GM23338 (cell line): ENCODE measurements around the gene OSBPL3. TPM values are rescaled to one million over a fixed set of nuclear protein-coding genes. Genes with fewer than 3 reads are reported as not detected.

Source experiments
- ATAC-seq: fragments of 200-7000 bp; cut with Tn5 transposase; 3 replicates; pipeline ENCODE4 v1.9.1; 2020
- DNase-seq: peaks from one replicate; pipeline ENCODE4 v3.0.0-alpha.2; 2015; ENCODE audit warnings: low spot score
- H2AFZ ChIP-seq: fragments of 200-600 bp; sonication (generic); 2 replicates; pipeline ENCODE4 v1.8.0; 2016; ENCODE audit warnings: antibody characterized with exemption, mild to moderate bottlenecking, moderate library complexity
- H3F3A ChIP-seq: fragments of 200-600 bp; sonication (generic); replicated peaks from 2 replicates; pipeline ENCODE4 v1.8.0; 2017; ENCODE audit warnings: antibody characterized with exemption, mixed run types, low read depth
- H3K27ac ChIP-seq: fragments of 200-600 bp; sonication (generic); 2 replicates; pipeline ENCODE4 v1.6.1; 2016; ENCODE audit warnings: low read depth
- H3K27me3 ChIP-seq: fragments of 200-600 bp; sonication (generic); 2 replicates; pipeline ENCODE4 v1.8.0; 2016; ENCODE audit warnings: mild to moderate bottlenecking, mixed run types, moderate library complexity; ENCODE audit not compliant: insufficient read depth
- H3K36me3 ChIP-seq: fragments of 200-600 bp; sonication (generic); 2 replicates; pipeline ENCODE4 v1.8.0; 2016; ENCODE audit warnings: mild to moderate bottlenecking; ENCODE audit not compliant: insufficient read depth
- H3K4me1 ChIP-seq: fragments of 200-600 bp; sonication (generic); 2 replicates; pipeline ENCODE4 v1.8.0; 2016; ENCODE audit warnings: mild to moderate bottlenecking, moderate library complexity; ENCODE audit not compliant: insufficient read depth
- H3K4me2 ChIP-seq: fragments of 200-600 bp; sonication (generic); 2 replicates; pipeline ENCODE4 v1.7.1; 2017; ENCODE audit warnings: mixed run types
- H3K4me3 ChIP-seq: fragments of 200-600 bp; sonication (generic); 2 replicates; pipeline ENCODE4 v1.6.1; 2016; ENCODE audit warnings: mixed run types
- H3K79me2 ChIP-seq: fragments of 200-600 bp; sonication (generic); replicated peaks from 2 replicates; pipeline ENCODE4 v1.8.0; 2017; ENCODE audit warnings: mild to moderate bottlenecking; ENCODE audit not compliant: insufficient read depth
- H3K9me2 ChIP-seq: fragments of 200-600 bp; sonication (generic); 2 replicates; pipeline ENCODE4 v1.8.0; 2017; ENCODE audit not compliant: insufficient read depth
- H4K20me1 ChIP-seq: fragments of 200-600 bp; sonication (generic); replicated peaks from 2 replicates; pipeline ENCODE4 v1.8.0; 2017; ENCODE audit warnings: mild to moderate bottlenecking; ENCODE audit not compliant: insufficient read depth
- H3K27ac Mint-ChIP-seq: 2 replicates; pipeline ENCODE4 v1.8.0; 2020; ENCODE audit warnings: inconsistent platforms, mild to moderate bottlenecking, moderate library complexity, mixed read lengths
- H3K27me3 Mint-ChIP-seq: 3 replicates; pipeline ENCODE4 v1.8.0; 2022; ENCODE audit warnings: low read depth, mild to moderate bottlenecking, moderate library complexity, mixed read lengths, inconsistent platforms; ENCODE audit not compliant: insufficient read depth, poor library complexity
- H3K36me3 Mint-ChIP-seq: 3 replicates; pipeline ENCODE4 v1.8.0; 2021; ENCODE audit warnings: low read depth, mild to moderate bottlenecking, inconsistent platforms, moderate library complexity, mixed read lengths
- H3K4me1 Mint-ChIP-seq: 3 replicates; pipeline ENCODE4 v1.8.0; 2020; ENCODE audit warnings: mild to moderate bottlenecking, inconsistent platforms, mixed read lengths
- H3K4me3 Mint-ChIP-seq: 3 replicates; pipeline ENCODE4 v1.8.0; 2021; ENCODE audit warnings: moderate library complexity, mild to moderate bottlenecking, inconsistent platforms, mixed read lengths
- H3K9me3 Mint-ChIP-seq: 3 replicates; pipeline ENCODE4 v1.8.0; 2020; ENCODE audit warnings: moderate library complexity, mild to moderate bottlenecking, inconsistent platforms, mixed read lengths
- CREB1 ChIP-seq: fragments of 250-450 bp; sonication (Bioruptor Pico); IDR thresholded peaks from 2 replicates; pipeline ENCODE4 v1.5.0; 2020; ENCODE audit warnings: low read depth, mild to moderate bottlenecking, moderate library complexity
- EZH2 ChIP-seq: fragments of 200-600 bp; sonication (generic); IDR thresholded peaks from one replicate; pipeline ENCODE4 v1.8.0; 2017; ENCODE audit warnings: antibody characterized with exemption, mild to moderate bottlenecking, low read depth; ENCODE audit not compliant: unreplicated experiment
- NANOG ChIP-seq: IDR thresholded peaks from 2 replicates; pipeline ENCODE4 v1.6.1; 2016; ENCODE audit warnings: antibody characterized with exemption, borderline replicate concordance
- STAT1 ChIP-seq: IDR thresholded peaks from one replicate; pipeline ENCODE4 v1.6.1; 2016; ENCODE audit warnings: antibody characterized with exemption; ENCODE audit not compliant: unreplicated experiment
- ZNF331 ChIP-seq: fragments of 250-450 bp; sonication (Bioruptor Pico); IDR thresholded peaks from 2 replicates; pipeline ENCODE4 v1.5.0; 2020; ENCODE audit warnings: low read depth, mild to moderate bottlenecking, moderate library complexity
- polyA plus RNA-seq: library from polyadenylated mRNA; unstranded; fragments of >200 nt; fragmentation: Nextera tagmentation; extraction: Ambion mirVana; gene quantifications from 2 replicates; pipeline ENCODE4 v1.2.1, GENCODE V29; 2016
- total RNA-seq: library from RNA; depleted of rRNA; stranded (reverse); fragments of >200 nt; shearing (Covaris generic); gene quantifications from 2 replicates; pipeline ENCODE4 v1.2.3, GENCODE V29; 2014
- TF ChIP-seq, protein P1 (sequence below): IDR thresholded peaks from one replicate; pipeline ENCODE4 v1.6.1; 2018; ENCODE audit warnings: antibody characterized with exemption; ENCODE audit not compliant: unreplicated experiment
- TF ChIP-seq, protein P2 (sequence below), 2 experiments: fragments of 200-600 bp in 1 of 2; sonication (generic) in 1 of 2; conservative IDR thresholded peaks; 2 replicates each; pipeline versions ENCODE4 v1.5.1 to v1.6.1; 2016 to 2017; ENCODE audit warnings: antibody characterized with exemption in 2 of 2, low read depth in 2 of 2, mild to moderate bottlenecking in 2 of 2, moderate library complexity in 1 of 2
- TF ChIP-seq, protein P3 (sequence below): fragments of 250-450 bp; sonication (Bioruptor Pico); IDR thresholded peaks from 2 replicates; pipeline ENCODE4 v1.5.0; 2020; ENCODE audit warnings: mild to moderate bottlenecking, moderate library complexity

Gene OSBPL3
- total and polyA plus RNA-seq, 2 experiments from 2014 or later, result 7.2 to 15.7 TPM

DNA sequence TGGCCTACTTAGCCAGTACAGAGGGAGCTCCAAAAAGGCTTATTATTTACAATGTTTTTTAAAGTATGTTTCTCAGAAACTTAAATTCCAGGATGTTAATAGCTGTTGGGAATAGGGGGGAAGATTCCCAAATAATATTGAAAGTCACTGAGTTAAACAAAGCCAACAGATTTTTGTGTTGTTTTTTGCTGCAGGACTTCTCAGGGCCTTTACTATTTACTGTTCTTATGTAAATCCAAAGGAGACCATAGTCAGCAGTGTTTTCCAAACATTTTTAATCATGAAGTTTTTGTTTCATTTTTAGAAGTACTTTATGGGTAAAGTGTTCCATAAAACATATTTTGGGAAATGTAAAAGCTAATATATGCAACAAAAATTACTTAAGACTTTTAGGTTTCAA lies 122.4 kb downstream of the OSBPL3 start:
- Mint-ChIP-seq H3K36me3 (peaks cover 16% of the 10 kb centered on the region), H3K4me3 (no peak overlapping the region), H3K27ac (no peak overlapping the region), H3K27me3 (peaks cover 2% of the 10 kb centered on the region), H3K9me3 (no peaks in the 10 kb centered on the region), H3K4me1 (peaks cover 16% of the 10 kb centered on the region)
- Histone ChIP-seq H3K27me3 (no peaks in the 10 kb centered on the region), H3K9me2 (no peaks in the 10 kb centered on the region), H3K4me1 (peaks cover 16% of the 10 kb centered on the region), H3K4me3 (no peak overlapping the region), H4K20me1 (no peaks in the 10 kb centered on the region), H3K4me2 (no peak overlapping the region), H3K27ac (no peak overlapping the region), H3F3A (no peaks in the 10 kb centered on the region), H2AFZ (no peak overlapping the region), H3K36me3 (no peaks in the 10 kb centered on the region), H3K79me2 (no peaks in the 10 kb centered on the region)
- ATAC-seq, result no peak
- TF ChIP-seq, protein P1, sequence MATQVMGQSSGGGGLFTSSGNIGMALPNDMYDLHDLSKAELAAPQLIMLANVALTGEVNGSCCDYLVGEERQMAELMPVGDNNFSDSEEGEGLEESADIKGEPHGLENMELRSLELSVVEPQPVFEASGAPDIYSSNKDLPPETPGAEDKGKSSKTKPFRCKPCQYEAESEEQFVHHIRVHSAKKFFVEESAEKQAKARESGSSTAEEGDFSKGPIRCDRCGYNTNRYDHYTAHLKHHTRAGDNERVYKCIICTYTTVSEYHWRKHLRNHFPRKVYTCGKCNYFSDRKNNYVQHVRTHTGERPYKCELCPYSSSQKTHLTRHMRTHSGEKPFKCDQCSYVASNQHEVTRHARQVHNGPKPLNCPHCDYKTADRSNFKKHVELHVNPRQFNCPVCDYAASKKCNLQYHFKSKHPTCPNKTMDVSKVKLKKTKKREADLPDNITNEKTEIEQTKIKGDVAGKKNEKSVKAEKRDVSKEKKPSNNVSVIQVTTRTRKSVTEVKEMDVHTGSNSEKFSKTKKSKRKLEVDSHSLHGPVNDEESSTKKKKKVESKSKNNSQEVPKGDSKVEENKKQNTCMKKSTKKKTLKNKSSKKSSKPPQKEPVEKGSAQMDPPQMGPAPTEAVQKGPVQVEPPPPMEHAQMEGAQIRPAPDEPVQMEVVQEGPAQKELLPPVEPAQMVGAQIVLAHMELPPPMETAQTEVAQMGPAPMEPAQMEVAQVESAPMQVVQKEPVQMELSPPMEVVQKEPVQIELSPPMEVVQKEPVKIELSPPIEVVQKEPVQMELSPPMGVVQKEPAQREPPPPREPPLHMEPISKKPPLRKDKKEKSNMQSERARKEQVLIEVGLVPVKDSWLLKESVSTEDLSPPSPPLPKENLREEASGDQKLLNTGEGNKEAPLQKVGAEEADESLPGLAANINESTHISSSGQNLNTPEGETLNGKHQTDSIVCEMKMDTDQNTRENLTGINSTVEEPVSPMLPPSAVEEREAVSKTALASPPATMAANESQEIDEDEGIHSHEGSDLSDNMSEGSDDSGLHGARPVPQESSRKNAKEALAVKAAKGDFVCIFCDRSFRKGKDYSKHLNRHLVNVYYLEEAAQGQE, result no peak
- TF ChIP-seq NANOG (no peak), CREB1 (no peak), STAT1 (no peak), EZH2 (no peak), ZNF331 (CRISPR knock-in tag) (no peak)
- TF ChIP-seq, protein P2, sequence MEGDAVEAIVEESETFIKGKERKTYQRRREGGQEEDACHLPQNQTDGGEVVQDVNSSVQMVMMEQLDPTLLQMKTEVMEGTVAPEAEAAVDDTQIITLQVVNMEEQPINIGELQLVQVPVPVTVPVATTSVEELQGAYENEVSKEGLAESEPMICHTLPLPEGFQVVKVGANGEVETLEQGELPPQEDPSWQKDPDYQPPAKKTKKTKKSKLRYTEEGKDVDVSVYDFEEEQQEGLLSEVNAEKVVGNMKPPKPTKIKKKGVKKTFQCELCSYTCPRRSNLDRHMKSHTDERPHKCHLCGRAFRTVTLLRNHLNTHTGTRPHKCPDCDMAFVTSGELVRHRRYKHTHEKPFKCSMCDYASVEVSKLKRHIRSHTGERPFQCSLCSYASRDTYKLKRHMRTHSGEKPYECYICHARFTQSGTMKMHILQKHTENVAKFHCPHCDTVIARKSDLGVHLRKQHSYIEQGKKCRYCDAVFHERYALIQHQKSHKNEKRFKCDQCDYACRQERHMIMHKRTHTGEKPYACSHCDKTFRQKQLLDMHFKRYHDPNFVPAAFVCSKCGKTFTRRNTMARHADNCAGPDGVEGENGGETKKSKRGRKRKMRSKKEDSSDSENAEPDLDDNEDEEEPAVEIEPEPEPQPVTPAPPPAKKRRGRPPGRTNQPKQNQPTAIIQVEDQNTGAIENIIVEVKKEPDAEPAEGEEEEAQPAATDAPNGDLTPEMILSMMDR (conservative IDR thresholded peaks at IDR 0.05; ENCODE audit: low read depth in 2 of 2), result no peak
- TF ChIP-seq, protein P3, sequence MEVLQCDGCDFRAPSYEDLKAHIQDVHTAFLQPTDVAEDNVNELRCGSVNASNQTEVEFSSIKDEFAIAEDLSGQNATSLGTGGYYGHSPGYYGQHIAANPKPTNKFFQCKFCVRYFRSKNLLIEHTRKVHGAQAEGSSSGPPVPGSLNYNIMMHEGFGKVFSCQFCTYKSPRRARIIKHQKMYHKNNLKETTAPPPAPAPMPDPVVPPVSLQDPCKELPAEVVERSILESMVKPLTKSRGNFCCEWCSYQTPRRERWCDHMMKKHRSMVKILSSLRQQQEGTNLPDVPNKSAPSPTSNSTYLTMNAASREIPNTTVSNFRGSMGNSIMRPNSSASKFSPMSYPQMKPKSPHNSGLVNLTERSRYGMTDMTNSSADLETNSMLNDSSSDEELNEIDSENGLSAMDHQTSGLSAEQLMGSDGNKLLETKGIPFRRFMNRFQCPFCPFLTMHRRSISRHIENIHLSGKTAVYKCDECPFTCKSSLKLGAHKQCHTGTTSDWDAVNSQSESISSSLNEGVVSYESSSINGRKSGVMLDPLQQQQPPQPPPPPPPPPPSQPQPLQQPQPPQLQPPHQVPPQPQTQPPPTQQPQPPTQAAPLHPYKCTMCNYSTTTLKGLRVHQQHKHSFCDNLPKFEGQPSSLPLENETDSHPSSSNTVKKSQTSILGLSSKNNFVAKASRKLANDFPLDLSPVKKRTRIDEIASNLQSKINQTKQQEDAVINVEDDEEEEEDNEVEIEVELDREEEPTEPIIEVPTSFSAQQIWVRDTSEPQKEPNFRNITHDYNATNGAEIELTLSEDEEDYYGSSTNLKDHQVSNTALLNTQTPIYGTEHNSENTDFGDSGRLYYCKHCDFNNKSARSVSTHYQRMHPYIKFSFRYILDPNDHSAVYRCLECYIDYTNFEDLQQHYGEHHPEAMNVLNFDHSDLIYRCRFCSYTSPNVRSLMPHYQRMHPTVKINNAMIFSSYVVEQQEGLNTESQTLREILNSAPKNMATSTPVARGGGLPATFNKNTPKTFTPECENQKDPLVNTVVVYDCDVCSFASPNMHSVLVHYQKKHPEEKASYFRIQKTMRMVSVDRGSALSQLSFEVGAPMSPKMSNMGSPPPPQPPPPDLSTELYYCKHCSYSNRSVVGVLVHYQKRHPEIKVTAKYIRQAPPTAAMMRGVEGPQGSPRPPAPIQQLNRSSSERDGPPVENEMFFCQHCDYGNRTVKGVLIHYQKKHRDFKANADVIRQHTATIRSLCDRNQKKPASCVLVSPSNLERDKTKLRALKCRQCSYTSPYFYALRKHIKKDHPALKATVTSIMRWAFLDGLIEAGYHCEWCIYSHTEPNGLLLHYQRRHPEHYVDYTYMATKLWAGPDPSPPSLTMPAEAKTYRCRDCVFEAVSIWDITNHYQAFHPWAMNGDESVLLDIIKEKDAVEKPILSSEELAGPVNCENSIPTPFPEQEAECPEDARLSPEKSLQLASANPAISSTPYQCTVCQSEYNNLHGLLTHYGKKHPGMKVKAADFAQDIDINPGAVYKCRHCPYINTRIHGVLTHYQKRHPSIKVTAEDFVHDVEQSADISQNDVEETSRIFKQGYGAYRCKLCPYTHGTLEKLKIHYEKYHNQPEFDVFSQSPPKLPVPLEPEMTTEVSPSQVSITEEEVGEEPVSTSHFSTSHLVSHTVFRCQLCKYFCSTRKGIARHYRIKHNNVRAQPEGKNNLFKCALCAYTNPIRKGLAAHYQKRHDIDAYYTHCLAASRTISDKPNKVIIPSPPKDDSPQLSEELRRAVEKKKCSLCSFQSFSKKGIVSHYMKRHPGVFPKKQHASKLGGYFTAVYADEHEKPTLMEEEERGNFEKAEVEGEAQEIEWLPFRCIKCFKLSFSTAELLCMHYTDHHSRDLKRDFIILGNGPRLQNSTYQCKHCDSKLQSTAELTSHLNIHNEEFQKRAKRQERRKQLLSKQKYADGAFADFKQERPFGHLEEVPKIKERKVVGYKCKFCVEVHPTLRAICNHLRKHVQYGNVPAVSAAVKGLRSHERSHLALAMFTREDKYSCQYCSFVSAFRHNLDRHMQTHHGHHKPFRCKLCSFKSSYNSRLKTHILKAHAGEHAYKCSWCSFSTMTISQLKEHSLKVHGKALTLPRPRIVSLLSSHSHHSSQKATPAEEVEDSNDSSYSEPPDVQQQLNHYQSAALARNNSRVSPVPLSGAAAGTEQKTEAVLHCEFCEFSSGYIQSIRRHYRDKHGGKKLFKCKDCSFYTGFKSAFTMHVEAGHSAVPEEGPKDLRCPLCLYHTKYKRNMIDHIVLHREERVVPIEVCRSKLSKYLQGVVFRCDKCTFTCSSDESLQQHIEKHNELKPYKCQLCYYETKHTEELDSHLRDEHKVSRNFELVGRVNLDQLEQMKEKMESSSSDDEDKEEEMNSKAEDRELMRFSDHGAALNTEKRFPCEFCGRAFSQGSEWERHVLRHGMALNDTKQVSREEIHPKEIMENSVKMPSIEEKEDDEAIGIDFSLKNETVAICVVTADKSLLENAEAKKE (CRISPR knock-in tag), result no peak
- DNase-seq, result no peak
